Measurements from ENCODE around the gene FRRS1L.

The FRRS1L gene

DNA sequence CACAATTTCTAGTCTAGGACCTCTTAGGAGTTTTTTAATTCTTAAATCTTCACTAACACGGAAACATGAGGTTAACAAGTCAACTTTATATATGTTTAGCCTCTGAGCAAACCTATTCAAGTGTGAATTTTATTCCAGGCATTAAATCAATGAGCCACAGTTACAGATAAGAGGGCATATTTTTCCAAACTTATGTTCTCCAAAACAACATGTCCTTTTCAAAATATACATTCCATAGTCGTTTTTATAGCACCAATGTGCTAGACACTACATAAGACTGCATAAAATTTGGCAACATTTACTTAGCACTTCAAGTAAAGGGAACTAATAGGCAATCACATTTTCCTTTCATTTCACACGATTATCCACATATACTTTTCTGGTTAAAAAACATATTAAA, 53.8 kb downstream of the FRRS1L start:
- TF ChIP-seq EGR1 (IDR thresholded peaks at IDR 0.05), result no peak
- TF ChIP-seq TEAD4 (IDR thresholded peaks at IDR 0.05), result no peak
- TF ChIP-seq NFIC (IDR thresholded peaks at IDR 0.05), result no peak
- no peak for TF ChIP-seq TAF1 (IDR thresholded peaks at IDR 0.05; ENCODE audit: low read depth)
- TF ChIP-seq ZBTB7A (IDR thresholded peaks at IDR 0.05; ENCODE audit: low read depth), result no peak
- no peak for TF ChIP-seq RAD21 (IDR thresholded peaks at IDR 0.05; ENCODE audit: low read depth)
- TF ChIP-seq, protein P1, sequence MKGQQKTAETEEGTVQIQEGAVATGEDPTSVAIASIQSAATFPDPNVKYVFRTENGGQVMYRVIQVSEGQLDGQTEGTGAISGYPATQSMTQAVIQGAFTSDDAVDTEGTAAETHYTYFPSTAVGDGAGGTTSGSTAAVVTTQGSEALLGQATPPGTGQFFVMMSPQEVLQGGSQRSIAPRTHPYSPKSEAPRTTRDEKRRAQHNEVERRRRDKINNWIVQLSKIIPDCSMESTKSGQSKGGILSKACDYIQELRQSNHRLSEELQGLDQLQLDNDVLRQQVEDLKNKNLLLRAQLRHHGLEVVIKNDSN (IDR thresholded peaks at IDR 0.05), result no peak
- TF ChIP-seq CREB1 (IDR thresholded peaks at IDR 0.05; ENCODE audit: low read depth), result no peak
- TF ChIP-seq EP300 (IDR thresholded peaks at IDR 0.05; ENCODE audit: borderline replicate concordance), result no peak
- TF ChIP-seq YY1 (IDR thresholded peaks at IDR 0.05; ENCODE audit: low read depth), result no peak
- no peak for TF ChIP-seq FOXM1 (IDR thresholded peaks at IDR 0.05; ENCODE audit: borderline replicate concordance, low read depth)
- TF ChIP-seq, protein P2, sequence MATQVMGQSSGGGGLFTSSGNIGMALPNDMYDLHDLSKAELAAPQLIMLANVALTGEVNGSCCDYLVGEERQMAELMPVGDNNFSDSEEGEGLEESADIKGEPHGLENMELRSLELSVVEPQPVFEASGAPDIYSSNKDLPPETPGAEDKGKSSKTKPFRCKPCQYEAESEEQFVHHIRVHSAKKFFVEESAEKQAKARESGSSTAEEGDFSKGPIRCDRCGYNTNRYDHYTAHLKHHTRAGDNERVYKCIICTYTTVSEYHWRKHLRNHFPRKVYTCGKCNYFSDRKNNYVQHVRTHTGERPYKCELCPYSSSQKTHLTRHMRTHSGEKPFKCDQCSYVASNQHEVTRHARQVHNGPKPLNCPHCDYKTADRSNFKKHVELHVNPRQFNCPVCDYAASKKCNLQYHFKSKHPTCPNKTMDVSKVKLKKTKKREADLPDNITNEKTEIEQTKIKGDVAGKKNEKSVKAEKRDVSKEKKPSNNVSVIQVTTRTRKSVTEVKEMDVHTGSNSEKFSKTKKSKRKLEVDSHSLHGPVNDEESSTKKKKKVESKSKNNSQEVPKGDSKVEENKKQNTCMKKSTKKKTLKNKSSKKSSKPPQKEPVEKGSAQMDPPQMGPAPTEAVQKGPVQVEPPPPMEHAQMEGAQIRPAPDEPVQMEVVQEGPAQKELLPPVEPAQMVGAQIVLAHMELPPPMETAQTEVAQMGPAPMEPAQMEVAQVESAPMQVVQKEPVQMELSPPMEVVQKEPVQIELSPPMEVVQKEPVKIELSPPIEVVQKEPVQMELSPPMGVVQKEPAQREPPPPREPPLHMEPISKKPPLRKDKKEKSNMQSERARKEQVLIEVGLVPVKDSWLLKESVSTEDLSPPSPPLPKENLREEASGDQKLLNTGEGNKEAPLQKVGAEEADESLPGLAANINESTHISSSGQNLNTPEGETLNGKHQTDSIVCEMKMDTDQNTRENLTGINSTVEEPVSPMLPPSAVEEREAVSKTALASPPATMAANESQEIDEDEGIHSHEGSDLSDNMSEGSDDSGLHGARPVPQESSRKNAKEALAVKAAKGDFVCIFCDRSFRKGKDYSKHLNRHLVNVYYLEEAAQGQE (IDR thresholded peaks at IDR 0.05; ENCODE audit: low read depth), result no peak
- TF ChIP-seq, protein P3, sequence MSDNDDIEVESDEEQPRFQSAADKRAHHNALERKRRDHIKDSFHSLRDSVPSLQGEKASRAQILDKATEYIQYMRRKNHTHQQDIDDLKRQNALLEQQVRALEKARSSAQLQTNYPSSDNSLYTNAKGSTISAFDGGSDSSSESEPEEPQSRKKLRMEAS (IDR thresholded peaks at IDR 0.05), result no peak
- no peak for TF ChIP-seq TCF12 (IDR thresholded peaks at IDR 0.05; ENCODE audit: low read depth)

DNA sequence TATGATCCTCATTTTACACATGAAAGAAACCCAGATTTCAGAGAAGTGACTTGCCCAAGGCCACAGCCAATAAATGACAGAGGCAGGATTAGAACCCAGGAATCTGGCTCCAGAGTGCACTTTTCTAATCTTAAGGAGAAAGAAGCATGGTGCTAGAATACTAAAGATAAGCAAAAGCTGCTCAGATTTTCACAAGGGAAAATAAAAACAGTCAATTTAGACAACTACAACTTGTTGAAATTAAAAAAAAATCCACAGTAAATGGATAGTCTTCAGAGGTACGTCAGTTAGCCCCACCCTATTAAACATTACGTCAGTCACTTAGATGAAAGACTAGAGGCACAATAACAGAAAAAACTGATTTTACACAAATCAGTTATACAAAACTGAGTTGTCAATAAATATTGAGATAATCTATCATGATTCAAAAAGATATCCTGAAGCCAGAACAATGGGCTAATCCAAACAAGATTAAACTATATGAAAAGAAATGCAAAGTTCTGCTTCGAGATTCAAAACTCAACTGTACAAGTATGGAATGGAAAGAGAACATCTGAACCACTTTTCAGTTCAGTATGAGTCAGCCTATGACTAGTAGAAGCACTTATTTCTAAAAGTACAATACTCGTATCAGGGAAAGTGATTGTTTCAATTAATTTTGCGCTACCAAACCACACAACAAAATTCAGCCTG, 56.6 kb downstream of the FRRS1L start:
- TF ChIP-seq CEBPB (IDR thresholded peaks at IDR 0.05) (no peak), TAF1 (IDR thresholded peaks at IDR 0.05; ENCODE audit: low read depth) (no peak), ZBTB7A (IDR thresholded peaks at IDR 0.05; ENCODE audit: low read depth) (no peak), RAD21 (IDR thresholded peaks at IDR 0.05; ENCODE audit: low read depth) (no peak), TEAD4 (IDR thresholded peaks at IDR 0.05) (no peak), EP300 (IDR thresholded peaks at IDR 0.05; ENCODE audit: borderline replicate concordance) (no peak), CREB1 (IDR thresholded peaks at IDR 0.05; ENCODE audit: low read depth) (no peak), EGR1 (IDR thresholded peaks at IDR 0.05) (no peak)
- TF ChIP-seq, protein P2 (IDR thresholded peaks at IDR 0.05; ENCODE audit: low read depth), result no peak
- TF ChIP-seq, protein P3 (IDR thresholded peaks at IDR 0.05), result no peak

DNA sequence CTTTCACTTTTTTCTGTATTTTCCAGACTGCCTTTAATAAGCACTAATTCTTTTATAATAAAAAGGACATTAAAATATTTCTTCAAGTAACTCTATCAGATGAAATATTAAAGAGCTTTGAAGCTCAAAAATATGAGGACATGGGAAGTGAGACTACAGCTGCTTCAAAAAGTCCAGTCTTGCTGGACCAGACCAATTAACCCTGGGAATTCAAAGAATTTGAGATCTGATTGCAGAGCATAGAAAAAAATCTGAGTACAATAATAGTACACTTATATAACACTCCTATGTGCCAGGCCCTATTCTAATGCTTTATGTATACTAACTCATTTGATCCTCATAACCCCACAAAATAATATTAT, 57.1 kb downstream of the FRRS1L start:
- TF ChIP-seq ZBTB7A (IDR thresholded peaks at IDR 0.05; ENCODE audit: low read depth), result no peak
- TF ChIP-seq EP300 (IDR thresholded peaks at IDR 0.05; ENCODE audit: borderline replicate concordance), result no peak
- no peak for TF ChIP-seq NFIC (IDR thresholded peaks at IDR 0.05)
- TF ChIP-seq FOXM1 (IDR thresholded peaks at IDR 0.05; ENCODE audit: borderline replicate concordance, low read depth), result no peak
- TF ChIP-seq TEAD4 (IDR thresholded peaks at IDR 0.05), result peak; percentile 93
- TF ChIP-seq EGR1 (IDR thresholded peaks at IDR 0.05), result no peak
- no peak for TF ChIP-seq TCF12 (IDR thresholded peaks at IDR 0.05; ENCODE audit: low read depth)
- no peak for TF ChIP-seq RAD21 (IDR thresholded peaks at IDR 0.05; ENCODE audit: low read depth)

DNA sequence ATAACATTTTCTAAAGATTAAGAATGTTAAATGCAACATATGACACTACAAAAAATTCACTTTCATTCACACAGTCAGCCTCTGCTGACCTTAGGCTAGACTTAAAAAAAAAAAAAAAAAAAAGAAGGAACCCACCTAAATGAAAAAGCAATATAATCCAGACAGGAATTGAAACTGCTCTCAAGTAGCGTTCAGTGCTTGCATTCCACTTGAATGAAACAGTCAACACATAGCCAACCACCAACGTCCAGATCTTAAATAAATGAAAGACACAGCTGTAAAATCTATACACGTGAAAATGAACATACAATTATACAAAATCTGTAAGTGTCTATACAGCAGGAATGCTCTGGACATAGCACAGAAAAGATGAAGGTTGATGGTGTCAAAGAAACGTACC, 58.7 kb downstream of the FRRS1L start:
- TF ChIP-seq EP300 (IDR thresholded peaks at IDR 0.05; ENCODE audit: borderline replicate concordance) (no peak), YY1 (IDR thresholded peaks at IDR 0.05; ENCODE audit: low read depth) (no peak), TAF1 (IDR thresholded peaks at IDR 0.05; ENCODE audit: low read depth) (no peak), CREB1 (IDR thresholded peaks at IDR 0.05; ENCODE audit: low read depth) (no peak), FOXM1 (IDR thresholded peaks at IDR 0.05; ENCODE audit: borderline replicate concordance, low read depth) (no peak)
- TF ChIP-seq, protein P2 (IDR thresholded peaks at IDR 0.05; ENCODE audit: low read depth), result no peak
- TF ChIP-seq, protein P1 (IDR thresholded peaks at IDR 0.05), result no peak

Measured in Ishikawa (cell line).